ENCODE results near the gene REELD1. TPM values are rescaled to one million over a fixed set of nuclear protein-coding genes. Genes with fewer than 3 reads are reported as not detected.

The REELD1 gene
- total and polyA plus RNA-seq, 2 of the 4 experiments (the other 2 are of a cell fraction): not detected

- H4K91ac ChIP-seq (ENCODE audit: insufficient read depth, low read depth, low read length): no peak overlapping the region
- no peak overlapping the region for H3K23ac ChIP-seq (ENCODE audit: low read depth, low read length)
- no TSS peak for BruUV-seq (replicated peaks)
- POLR2A ChIA-PET (ENCODE audit: unreplicated experiment): no interaction called here
- CTCF ChIA-PET: no interaction called here
- H3K14ac ChIP-seq (replicated peaks; ENCODE audit: low read depth, low read length): no peak overlapping the region
- ATAC-seq (ENCODE audit: low read depth): peak; percentile 74
- no peak overlapping the region; a peak in 2 of 4 replicates for H4K8ac ChIP-seq (ENCODE audit: low read depth in 2 of 2, low read length in 2 of 2)
- peak; percentile 63 for DNase-seq
- intact Hi-C loops (cut with micrococcal nuclease) (no loop called here), dilution Hi-C loops (cut with HindIII; ENCODE audit: low sequenced_read_pairs, unreplicated experiment) (no loop called here), in situ Hi-C loops (cut with MboI; ENCODE audit: low sequenced_read_pairs) (no loop called here)
- H2AFZ ChIP-seq (replicated peaks; ENCODE audit: low read length, poor library complexity): no peak overlapping the region
- no peaks in the 10 kb centered on the region for H3K9me3 ChIP-seq (ENCODE audit: control insufficient read depth, insufficient read depth, low read length)
- H3K27ac ChIP-seq (ENCODE audit: insufficient read depth, low read length): no peak overlapping the region
- H2BK5ac ChIP-seq (ENCODE audit: low read depth, low read length, poor library complexity, severe bottlenecking): peak overlapping the region; percentile 40
- no CpG with 5 or more reads among the region's 1 CpG for WGBS, 2 experiments (ENCODE audit: extremely low coverage in 2 of 2, insufficient read length in 1 of 2)
- no peaks in the 10 kb centered on the region; a peak in 1 of 4 replicates for H3K79me1 ChIP-seq (ENCODE audit: low read depth in 1 of 2, low read length in 2 of 2)
- no peaks in the 10 kb centered on the region for H4K20me1 ChIP-seq (ENCODE audit: insufficient read depth, low read length)
- no peak overlapping the region for H3K4me2 ChIP-seq (ENCODE audit: low read depth, low read length)
- no peak overlapping the region for H2BK120ac ChIP-seq (ENCODE audit: low read depth, low read length)
- H3K9me1 ChIP-seq (ENCODE audit: insufficient read depth, low read length): peaks cover 8% of the 10 kb centered on the region; the same call in 1 of the 2 replicates
- no peak overlapping the region for H3K56ac ChIP-seq (ENCODE audit: extremely low read depth, insufficient read depth, low read length)
- H2BK20ac ChIP-seq (ENCODE audit: low read depth, low read length): no peak overlapping the region
- H3K27me3 ChIP-seq (ENCODE audit: control insufficient read depth, insufficient read depth, low read length): no peaks in the 10 kb centered on the region
- 0 out of 2 replicates have a peak, but pooled peaks cover 1% of the 10 kb centered on the region for H3K36me3 ChIP-seq (ENCODE audit: control insufficient read depth, insufficient read depth, low read length)
- H2AK9ac ChIP-seq (replicated peaks; ENCODE audit: low read depth, low read length, poor library complexity): no peak overlapping the region
- H3K18ac ChIP-seq (ENCODE audit: low read depth, low read length): no peak overlapping the region
- H3K4ac ChIP-seq (ENCODE audit: low read depth, low read length): no peak overlapping the region
- no peak overlapping the region for H3K9ac ChIP-seq (ENCODE audit: low read depth, low read length)
- H3K4me3 ChIP-seq (ENCODE audit: insufficient read depth, low read depth, low read length): no peak overlapping the region
- peaks cover 6% of the 10 kb centered on the region for H3K4me1 ChIP-seq (ENCODE audit: control insufficient read depth, insufficient read depth, low read length)
- TF ChIP-seq POLR2A (IDR thresholded peaks at IDR 0.05; ENCODE audit: low read depth, low read length) (no peak), CTCF (conservative IDR thresholded peaks at IDR 0.05; ENCODE audit: low read depth, low read length) (no peak; the same call in 1 of the 2 replicates), FOS (IDR thresholded peaks at IDR 0.05; ENCODE audit: low read depth, low read length) (no peak), NFE2L2 (IDR thresholded peaks at IDR 0.05; ENCODE audit: low read depth, low read length) (no peak), CEBPB (IDR thresholded peaks at IDR 0.05; ENCODE audit: low read depth, low read length) (no peak), RAD21 (IDR thresholded peaks at IDR 0.05; ENCODE audit: low read length) (no peak), RFX5 (IDR thresholded peaks at IDR 0.05; ENCODE audit: low read depth, low read length) (no peak), SMC3 (IDR thresholded peaks at IDR 0.05; ENCODE audit: low read depth, low read length) (no peak), MAZ (IDR thresholded peaks at IDR 0.05; ENCODE audit: borderline replicate concordance, low read depth, low read length) (no peak), ELK1 (IDR thresholded peaks at IDR 0.05; ENCODE audit: borderline replicate concordance, low read depth, low read length) (no peak), RCOR1 (IDR thresholded peaks at IDR 0.05; ENCODE audit: insufficient replicate concordance, low read length) (no peak), MAFK (IDR thresholded peaks at IDR 0.05; ENCODE audit: low read depth, low read length) (no peak), USF2 (IDR thresholded peaks at IDR 0.05; ENCODE audit: low read depth, low read length) (no peak), BHLHE40 (IDR thresholded peaks at IDR 0.05; ENCODE audit: low read depth, low read length) (no peak), CHD1 (IDR thresholded peaks at IDR 0.05; ENCODE audit: low read depth, low read length) (no peak), MXI1 (IDR thresholded peaks at IDR 0.05; ENCODE audit: borderline replicate concordance, low read depth, low read length) (no peak)
- H2BK15ac ChIP-seq (ENCODE audit: low read depth, low read length): no peak overlapping the region; the same call in 2 of the 3 replicates
- H4K5ac ChIP-seq (ENCODE audit: low read depth, low read length): no peak overlapping the region
- H2AK5ac ChIP-seq (ENCODE audit: low read depth, low read length): no peak overlapping the region
These were observed 41.1 kb downstream of the REELD1 start for GRCh38 chr4:146255463-146255862.

Data from IMR-90 (cell line).